ENCODE data around the gene CPB2.

Gene CPB2

GRCh38 chr13:46025157-46025556 is 79.7 kb downstream of the CPB2 start:
- no peak overlapping the region for H2BK12ac ChIP-seq (ENCODE audit: low read length in 2 of 2)

GRCh38 chr13:46022481-46022880 is 82.4 kb downstream of the CPB2 start:
- no peaks in the 10 kb centered on the region for H3K9me3 ChIP-seq (ENCODE audit: control insufficient read depth, low read length)
- H3K36me3 ChIP-seq (ENCODE audit: control insufficient read depth in 1 of 2, insufficient read depth in 2 of 2, low read depth in 1 of 2, low read length in 2 of 2), result peaks cover 0 to 32% of the 10 kb centered on the region in 2 experiments
- H3K4me3 ChIP-seq (ENCODE audit: insufficient read depth in 1 of 2, low read depth in 1 of 2, low read length in 2 of 2), result no peak overlapping the region
- H3K14ac ChIP-seq (ENCODE audit: low read length in 2 of 2), result no peak overlapping the region
- WGBS, result no CpG with 5 or more reads among the region's 2 CpGs
- H3K27ac ChIP-seq (ENCODE audit: low read length, poor library complexity, severe bottlenecking), result no peak overlapping the region
- no peak overlapping the region for H3K4ac ChIP-seq (ENCODE audit: low read depth in 1 of 2, low read length in 2 of 2)
- no peak overlapping the region for H2BK120ac ChIP-seq (ENCODE audit: low read depth, low read length)
- H2AK5ac ChIP-seq (ENCODE audit: low read length, severe bottlenecking), result no peak overlapping the region
- no peak overlapping the region for H2BK5ac ChIP-seq (ENCODE audit: low read depth, low read length, poor library complexity, severe bottlenecking)
- H2AFZ ChIP-seq (ENCODE audit: low read depth, low read length), result no peak overlapping the region
- H3K4me2 ChIP-seq (ENCODE audit: low read length, poor library complexity, severe bottlenecking), result no peak overlapping the region
- DNase-seq, result no peak
- no peak overlapping the region for H4K8ac ChIP-seq (ENCODE audit: low read length)
- H3K18ac ChIP-seq (ENCODE audit: low read depth in 1 of 2, low read length in 2 of 2), result no peak overlapping the region
- peaks cover 11% of the 10 kb centered on the region for H3K79me1 ChIP-seq (replicated peaks; ENCODE audit: low read length, poor library complexity, severe bottlenecking)
- H4K91ac ChIP-seq (ENCODE audit: low read length), result no peak overlapping the region
- H2BK12ac ChIP-seq (ENCODE audit: low read length in 2 of 2), result no peak overlapping the region
- no peak overlapping the region for H3K9ac ChIP-seq (ENCODE audit: low read length)
- H3K27me3 ChIP-seq (ENCODE audit: control insufficient read depth in 1 of 2, insufficient read depth in 1 of 2, low read length in 2 of 2), result no peaks in the 10 kb centered on the region
- H3K4me1 ChIP-seq (ENCODE audit: control insufficient read depth, insufficient read depth, low read depth, low read length), result no peaks in the 10 kb centered on the region
- no peak overlapping the region for H2BK15ac ChIP-seq (ENCODE audit: low read depth, poor library complexity, severe bottlenecking)
- no peak overlapping the region for H3K23ac ChIP-seq (ENCODE audit: low read length in 2 of 2)

More at GRCh38 chr13:46025157-46025556, 79.7 kb downstream of the CPB2 start:
- Histone ChIP-seq H3K4me3 (ENCODE audit: insufficient read depth in 1 of 2, low read depth in 1 of 2, low read length in 2 of 2) (no peak overlapping the region), H3K14ac (ENCODE audit: low read length in 2 of 2) (no peak overlapping the region), H2BK120ac (ENCODE audit: low read depth, low read length) (no peak overlapping the region), H3K27ac (ENCODE audit: low read length, poor library complexity, severe bottlenecking) (no peak overlapping the region), H3K23ac (ENCODE audit: low read length in 2 of 2) (no peak overlapping the region), H3K27me3 (ENCODE audit: control insufficient read depth in 1 of 2, insufficient read depth in 1 of 2, low read length in 2 of 2) (no peaks in the 10 kb centered on the region), H2AK5ac (ENCODE audit: low read length, severe bottlenecking) (no peak overlapping the region), H3K4me1 (ENCODE audit: control insufficient read depth, insufficient read depth, low read depth, low read length) (no peaks in the 10 kb centered on the region), H3K9me3 (ENCODE audit: control insufficient read depth, low read length) (peaks cover 1% of the 10 kb centered on the region), H2BK15ac (ENCODE audit: low read depth, poor library complexity, severe bottlenecking) (no peak overlapping the region), H2BK5ac (ENCODE audit: low read depth, low read length, poor library complexity, severe bottlenecking) (no peak overlapping the region), H3K36me3 (ENCODE audit: control insufficient read depth in 1 of 2, insufficient read depth in 2 of 2, low read depth in 1 of 2, low read length in 2 of 2) (peaks cover 0 to 17% of the 10 kb centered on the region in 2 experiments), H3K79me1 (replicated peaks; ENCODE audit: low read length, poor library complexity, severe bottlenecking) (peaks cover 8% of the 10 kb centered on the region), H3K4me2 (ENCODE audit: low read length, poor library complexity, severe bottlenecking) (no peak overlapping the region), H2AFZ (ENCODE audit: low read depth, low read length) (no peak overlapping the region), H3K18ac (ENCODE audit: low read depth in 1 of 2, low read length in 2 of 2) (no peak overlapping the region), H4K91ac (ENCODE audit: low read length) (no peak overlapping the region), H3K9ac (ENCODE audit: low read length) (no peak overlapping the region), H4K8ac (ENCODE audit: low read length) (no peak overlapping the region), H3K4ac (ENCODE audit: low read depth in 1 of 2, low read length in 2 of 2) (no peak overlapping the region)
- no peak for DNase-seq
- 100% methylated on average over 4 of the region's 4 CpGs for WGBS

GRCh38 chr13:46016216-46016615 is 88.6 kb downstream of the CPB2 start:
- H2BK5ac ChIP-seq (ENCODE audit: low read depth, low read length, poor library complexity, severe bottlenecking), result no peak overlapping the region
- H4K91ac ChIP-seq (ENCODE audit: low read length), result no peak overlapping the region
- no peak overlapping the region for H2AFZ ChIP-seq (ENCODE audit: low read depth, low read length)
- peaks cover 4 to 66% of the 10 kb centered on the region in 2 experiments for H3K36me3 ChIP-seq (ENCODE audit: control insufficient read depth in 1 of 2, insufficient read depth in 2 of 2, low read depth in 1 of 2, low read length in 2 of 2)
- no peak overlapping the region for H3K4ac ChIP-seq (ENCODE audit: low read depth in 1 of 2, low read length in 2 of 2)
- H3K18ac ChIP-seq (ENCODE audit: low read depth in 1 of 2, low read length in 2 of 2), result no peak overlapping the region
- H3K9me3 ChIP-seq (ENCODE audit: control insufficient read depth, low read length), result no peaks in the 10 kb centered on the region
- H3K4me1 ChIP-seq (ENCODE audit: control insufficient read depth, insufficient read depth, low read depth, low read length), result no peaks in the 10 kb centered on the region
- H3K14ac ChIP-seq (ENCODE audit: low read length in 2 of 2), result no peak overlapping the region
- DNase-seq, result no peak
- H2BK15ac ChIP-seq (ENCODE audit: low read depth, poor library complexity, severe bottlenecking), result no peak overlapping the region
- no peak overlapping the region for H2BK120ac ChIP-seq (ENCODE audit: low read depth, low read length)
- H3K27me3 ChIP-seq (ENCODE audit: control insufficient read depth in 1 of 2, insufficient read depth in 1 of 2, low read length in 2 of 2), result no peaks in the 10 kb centered on the region
- no peak overlapping the region for H3K27ac ChIP-seq (ENCODE audit: low read length, poor library complexity, severe bottlenecking)
- no peak overlapping the region for H4K8ac ChIP-seq (ENCODE audit: low read length)
- H3K4me2 ChIP-seq (ENCODE audit: low read length, poor library complexity, severe bottlenecking), result no peak overlapping the region
- H3K79me1 ChIP-seq (replicated peaks; ENCODE audit: low read length, poor library complexity, severe bottlenecking), result peaks cover 7% of the 10 kb centered on the region
- H3K9ac ChIP-seq (ENCODE audit: low read length), result no peak overlapping the region
- no peak overlapping the region for H3K23ac ChIP-seq (ENCODE audit: low read length in 2 of 2)
- no peak overlapping the region for H2BK12ac ChIP-seq (ENCODE audit: low read length in 2 of 2)
- no peak overlapping the region for H2AK5ac ChIP-seq (ENCODE audit: low read length, severe bottlenecking)
- no peak overlapping the region for H3K4me3 ChIP-seq (ENCODE audit: insufficient read depth in 1 of 2, low read depth in 1 of 2, low read length in 2 of 2)

GRCh38 chr13:46015366-46015765 is 89.5 kb downstream of the CPB2 start:
- Histone ChIP-seq H3K27me3 (ENCODE audit: control insufficient read depth in 1 of 2, insufficient read depth in 1 of 2, low read length in 2 of 2) (no peaks in the 10 kb centered on the region), H3K9ac (ENCODE audit: low read length) (no peak overlapping the region), H3K36me3 (ENCODE audit: control insufficient read depth in 1 of 2, insufficient read depth in 2 of 2, low read depth in 1 of 2, low read length in 2 of 2) (peaks cover 4 to 71% of the 10 kb centered on the region in 2 experiments), H2BK5ac (ENCODE audit: low read depth, low read length, poor library complexity, severe bottlenecking) (no peak overlapping the region), H3K4me2 (ENCODE audit: low read length, poor library complexity, severe bottlenecking) (no peak overlapping the region), H3K23ac (ENCODE audit: low read length in 2 of 2) (no peak overlapping the region), H3K79me1 (replicated peaks; ENCODE audit: low read length, poor library complexity, severe bottlenecking) (peaks cover 7% of the 10 kb centered on the region), H2BK12ac (ENCODE audit: low read length in 2 of 2) (no peak overlapping the region), H2AFZ (ENCODE audit: low read depth, low read length) (no peak overlapping the region), H2BK120ac (ENCODE audit: low read depth, low read length) (no peak overlapping the region), H3K4me3 (ENCODE audit: insufficient read depth in 1 of 2, low read depth in 1 of 2, low read length in 2 of 2) (no peak overlapping the region), H3K4ac (ENCODE audit: low read depth in 1 of 2, low read length in 2 of 2) (no peak overlapping the region), H3K4me1 (ENCODE audit: control insufficient read depth, insufficient read depth, low read depth, low read length) (no peaks in the 10 kb centered on the region), H4K91ac (ENCODE audit: low read length) (no peak overlapping the region), H2AK5ac (ENCODE audit: low read length, severe bottlenecking) (no peak overlapping the region), H4K8ac (ENCODE audit: low read length) (no peak overlapping the region), H3K18ac (ENCODE audit: low read depth in 1 of 2, low read length in 2 of 2) (no peak overlapping the region), H3K9me3 (ENCODE audit: control insufficient read depth, low read length) (no peaks in the 10 kb centered on the region), H3K14ac (ENCODE audit: low read length in 2 of 2) (no peak overlapping the region), H2BK15ac (ENCODE audit: low read depth, poor library complexity, severe bottlenecking) (no peak overlapping the region), H3K27ac (ENCODE audit: low read length, poor library complexity, severe bottlenecking) (no peak overlapping the region)
- DNase-seq, result no peak
- whole genome bisulfite sequencing, result no CpG with 5 or more reads among the region's 3 CpGs
